ENCODE results near the gene PPP1R12C. TPM values are rescaled to one million over a fixed set of nuclear protein-coding genes. Genes with fewer than 3 reads are reported as not detected.

PPP1R12C gene
- total and polyA plus RNA-seq, 10 of the 15 experiments (the other 5 are each of a cell fraction or from before 2014, with no cell fraction given) = 1.4 to 84.7 (median 20.5) TPM

- H3K4me1 ChIP-seq (ENCODE audit: control insufficient read depth, insufficient read depth, low read length) = peaks cover 7% of the 10 kb centered on the region; the same call in 1 of the 2 replicates
- POLR2A ChIA-PET = no interaction called here
- H3K36me3 ChIP-seq (ENCODE audit: control insufficient read depth in 2 of 2, insufficient read depth in 2 of 2, low read length in 1 of 2) = peaks cover 2 to 6% of the 10 kb centered on the region in 2 experiments; a peak in 3 of 4 replicates
- RAD21 ChIA-PET (ENCODE audit: unreplicated experiment) = no interaction called here
- no peak overlapping the region for H2AFZ ChIP-seq (ENCODE audit: control insufficient read depth, low read depth, low read length)
- H3K27ac ChIP-seq (ENCODE audit: control insufficient read depth, insufficient read depth) = no peak overlapping the region
- CTCF ChIA-PET = no interaction called here
- no peaks in the 10 kb centered on the region for H3K9me3 ChIP-seq (replicated peaks; ENCODE audit: control insufficient read depth, insufficient read depth, low read length)
- intact Hi-C loops (cut with micrococcal nuclease; ENCODE audit: unreplicated experiment) (no loop called here), in situ Hi-C loops (cut with MboI) (no loop called here)
- FAIRE-seq = no peak
- no peak for DNase-seq (ENCODE audit: low read depth, low spot score)
- H3K4me2 ChIP-seq (ENCODE audit: control insufficient read depth, insufficient read depth) = no peak overlapping the region
- H4K20me1 ChIP-seq (ENCODE audit: control insufficient read depth, insufficient read depth) = no peaks in the 10 kb centered on the region
- BruUV-seq (replicated peaks) = no TSS peak
- H3K9ac ChIP-seq (ENCODE audit: control insufficient read depth, insufficient read depth, low read length) = no peak overlapping the region
- no peak overlapping the region for H3K4me3 ChIP-seq
- WGBS (ENCODE audit: insufficient coverage, insufficient replicate concordance, low lambda C conversion rate, missing lambda C conversion rate) = 91% methylated on average over 20 of the region's 20 CpGs
- SMC1A ChIA-PET (ENCODE audit: uncharacterized antibody, unreplicated experiment) = no interaction called here
- no peak for TF ChIP-seq ZNF622 (IDR thresholded peaks at IDR 0.05)
- TF ChIP-seq YBX1 (IDR thresholded peaks at IDR 0.05) = no peak
- TF ChIP-seq SIX5 (IDR thresholded peaks at IDR 0.05; ENCODE audit: low read depth, low read length, severe bottlenecking) = no peak
- no peak for TF ChIP-seq SMC3 (IDR thresholded peaks at IDR 0.05; ENCODE audit: borderline replicate concordance, low read length)
- TF ChIP-seq E2F8 (IDR thresholded peaks at IDR 0.05; ENCODE audit: low read depth, partially characterized antibody) = no peak
- TF ChIP-seq TCF7 (IDR thresholded peaks at IDR 0.05; ENCODE audit: borderline replicate concordance) = no peak
- TF ChIP-seq KAT2A (conservative IDR thresholded peaks at IDR 0.05; ENCODE audit: control insufficient read depth, low read depth, low read length) = no peak
- no peak for TF ChIP-seq JUND (IDR thresholded peaks at IDR 0.05; ENCODE audit: low read depth, low read length)
- no peak for TF ChIP-seq NFXL1 (IDR thresholded peaks at IDR 0.05; ENCODE audit: borderline replicate concordance)
- TF ChIP-seq EGR1 (IDR thresholded peaks at IDR 0.05; ENCODE audit: borderline replicate concordance in 1 of 2, low read depth in 2 of 2, low read length in 2 of 2) = no peak
- no peak for TF ChIP-seq HSF1 (IDR thresholded peaks at IDR 0.05; ENCODE audit: low read depth, low read length)
- no peak for TF ChIP-seq MYB (IDR thresholded peaks at IDR 0.05; ENCODE audit: borderline replicate concordance, low read depth, low read length)
- TF ChIP-seq PBX3 (IDR thresholded peaks at IDR 0.05; ENCODE audit: insufficient replicate concordance, low read depth, low read length) = no peak
- peaks cover 14% of the 10 kb centered on the region for H3K79me2 ChIP-seq (ENCODE audit: control insufficient read depth, insufficient read depth, low read length)
- no peak for ATAC-seq
- H3K27me3 ChIP-seq (replicated peaks in 1 of 2; ENCODE audit: control insufficient read depth in 2 of 2, insufficient read depth in 2 of 2, low read length in 1 of 2) = no peaks in the 10 kb centered on the region
Measured at GRCh38 chr19:55109527-55110291, 7.7 kb downstream of the PPP1R12C start.
